Activated naive CD8-positive, alpha-beta T cell treated with anti-CD3 and anti-CD28 coated beads, Interleukin-2, amount 10 ng/mL, durations not matched to agents 7 days and 5 days (primary cell): ENCODE data around the gene MYDGF. TPM values are rescaled to one million over a fixed set of nuclear protein-coding genes. Genes with fewer than 3 reads are reported as not detected.
"Not testable (repeated sequence)": the region's sequence is repeated elsewhere in the genome, so short reads cannot be mapped to it uniquely, and the experiment has no call there.

ENCODE experiments used
- ATAC-seq: fragments of 150-1000 bp; cut with Tn5 transposase; one replicate; pipeline ENCODE4 v1.10.0; 2021; ENCODE audit warnings: low read depth, moderate library complexity
- POLR2A ChIA-PET: fragments of 350-600 bp; sonication (Branson Sonifier 250); formaldehyde crosslinking; loops from one replicate; lab custom pipeline; 2021; ENCODE audit warnings: antibody characterized with exemption; lab: Charles Lee
- DNase-seq: peaks from one replicate; pipeline ENCODE4 v3.0.0; 2021
- H3K27ac Mint-ChIP-seq: one replicate; pipeline ENCODE4 v1.8.0; 2022; ENCODE audit warnings: mild to moderate bottlenecking, mixed read lengths
- H3K27me3 Mint-ChIP-seq: one replicate; pipeline ENCODE4 v1.8.0; 2022; ENCODE audit warnings: mild to moderate bottlenecking, moderate library complexity, mixed read lengths
- H3K36me3 Mint-ChIP-seq: one replicate; pipeline ENCODE4 v1.8.0; 2021; ENCODE audit warnings: mild to moderate bottlenecking, mixed read lengths
- H3K4me1 Mint-ChIP-seq: one replicate; pipeline ENCODE4 v1.8.0; 2021; ENCODE audit warnings: mixed read lengths
- H3K4me3 Mint-ChIP-seq: one replicate; pipeline ENCODE4 v1.8.0; 2022; ENCODE audit warnings: mild to moderate bottlenecking, moderate library complexity, mixed read lengths
- H3K9me3 Mint-ChIP-seq: one replicate; pipeline ENCODE4 v1.8.0; 2021; ENCODE audit warnings: mixed read lengths
- total RNA-seq, 2 experiments: library from RNA; stranded (reverse); gene quantifications; one replicate each; pipeline ENCODE4 v1.2.3, GENCODE V29; 2021

Gene MYDGF
- total RNA-seq, result 10 to 100 TPM; 33.3 to 34.8 TPM

- peak; percentile 95 for DNase-seq
- Mint-ChIP-seq H3K27me3 (no peaks in the 10 kb centered on the region), H3K4me3 (peak within 1 kb of the TSS; percentile 88), H3K9me3 (no peaks in the 10 kb centered on the region), H3K36me3 (peaks cover 3% of the 10 kb centered on the region), H3K4me1 (peaks cover 10% of the 10 kb centered on the region), H3K27ac (peak within 1 kb of the TSS; percentile 77)
- peak; percentile 97 for ATAC-seq
- POLR2A ChIA-PET, result no interaction called here
Observed at GRCh38 chr19:4669723-4670480, at the start of gene MYDGF. Gene MYDGF (minus strand): TSS chr19:4670342. CDS start chr19:4670334, 8 bp downstream.

- ATAC-seq (no peak), DNase-seq (no peak)
- Mint-ChIP-seq H3K36me3 (peaks cover 18% of the 10 kb centered on the region), H3K9me3 (no peaks in the 10 kb centered on the region), H3K4me1 (peaks cover 19% of the 10 kb centered on the region), H3K27ac (no peak overlapping the region), H3K27me3 (peaks cover 2% of the 10 kb centered on the region), H3K4me3 (no peak overlapping the region)
- POLR2A ChIA-PET, result no interaction called here
Observed at GRCh38 chr19:4719499-4719866, 49.3 kb upstream of the MYDGF start.

GRCh38 chr19:4717966-4718701 is 48.0 kb upstream of the MYDGF start:
- Mint-ChIP-seq H3K4me1 (peaks cover 14% of the 10 kb centered on the region), H3K36me3 (peaks cover 18% of the 10 kb centered on the region), H3K27me3 (no peaks in the 10 kb centered on the region), H3K4me3 (no peak overlapping the region), H3K9me3 (no peaks in the 10 kb centered on the region), H3K27ac (no peak overlapping the region)
- ATAC-seq, result no peak
- POLR2A ChIA-PET, result no interaction called here
- no peak for DNase-seq

- POLR2A ChIA-PET, result interaction anchor here (0.6 kb wide), 2 partner anchors 51 to 223 kb away, joined by 5 to 9 read pairs; no protein-coding TSS in a partner anchor
- Mint-ChIP-seq H3K4me1 (peaks cover 12% of the 10 kb centered on the region), H3K27me3 (no peaks in the 10 kb centered on the region), H3K27ac (no peak overlapping the region), H3K4me3 (no peak overlapping the region), H3K36me3 (peaks cover 16% of the 10 kb centered on the region), H3K9me3 (no peaks in the 10 kb centered on the region)
- ATAC-seq, result no peak
- no peak for DNase-seq
Observed at GRCh38 chr19:4717191-4717965, 47.2 kb upstream of the MYDGF start.

GRCh38 chr19:4715529-4716221 is 45.5 kb upstream of the MYDGF start:
- no peak overlapping the region for H3K4me3 Mint-ChIP-seq
- no peaks in the 10 kb centered on the region for H3K9me3 Mint-ChIP-seq
- DNase-seq, result no peak
- ATAC-seq, result no peak
- POLR2A ChIA-PET, result no interaction called here
- H3K4me1 Mint-ChIP-seq, result peaks cover 3% of the 10 kb centered on the region
- no peak overlapping the region for H3K27ac Mint-ChIP-seq
- H3K36me3 Mint-ChIP-seq, result peaks cover 17% of the 10 kb centered on the region
- H3K27me3 Mint-ChIP-seq, result no peaks in the 10 kb centered on the region

GRCh38 chr19:4715178-4715528 is 45.0 kb upstream of the MYDGF start:
- ATAC-seq, H3K4me1 Mint-ChIP-seq, POLR2A ChIA-PET, H3K27me3 Mint-ChIP-seq, DNase-seq, H3K9me3 Mint-ChIP-seq, H3K27ac Mint-ChIP-seq, H3K4me3 Mint-ChIP-seq: not testable (repeated sequence)
- H3K36me3 Mint-ChIP-seq, result peaks cover 12% of the 10 kb centered on the region

GRCh38 chr19:4714016-4714415 is 43.9 kb upstream of the MYDGF start:
- Mint-ChIP-seq H3K36me3 (peaks cover 17% of the 10 kb centered on the region), H3K4me3 (no peak overlapping the region), H3K27me3 (no peaks in the 10 kb centered on the region), H3K4me1 (peaks cover 5% of the 10 kb centered on the region), H3K27ac (no peak overlapping the region), H3K9me3 (no peaks in the 10 kb centered on the region)
- POLR2A ChIA-PET, result no interaction called here
- DNase-seq (no peak), ATAC-seq (no peak)

GRCh38 chr19:4713384-4713951 is 43.3 kb upstream of the MYDGF start:
- DNase-seq (no peak), ATAC-seq (no peak)
- Mint-ChIP-seq H3K27ac (no peak overlapping the region), H3K4me1 (peaks cover 6% of the 10 kb centered on the region), H3K27me3 (no peaks in the 10 kb centered on the region), H3K36me3 (peaks cover 13% of the 10 kb centered on the region), H3K4me3 (no peak overlapping the region), H3K9me3 (no peaks in the 10 kb centered on the region)
- POLR2A ChIA-PET, result no interaction called here

- ATAC-seq, result no peak
- no peak overlapping the region for H3K4me3 Mint-ChIP-seq
- H3K4me1 Mint-ChIP-seq, result peaks cover 6% of the 10 kb centered on the region
- H3K27me3 Mint-ChIP-seq, result no peaks in the 10 kb centered on the region
- POLR2A ChIA-PET, result no interaction called here
- H3K9me3 Mint-ChIP-seq, result no peaks in the 10 kb centered on the region
- DNase-seq, result no peak
- H3K36me3 Mint-ChIP-seq, result peaks cover 13% of the 10 kb centered on the region
- no peak overlapping the region for H3K27ac Mint-ChIP-seq
Observed at GRCh38 chr19:4712771-4713170, 42.6 kb upstream of the MYDGF start.

GRCh38 chr19:4711211-4711610 is 41.1 kb upstream of the MYDGF start:
- H3K9me3 Mint-ChIP-seq, result no peaks in the 10 kb centered on the region
- peaks cover 13% of the 10 kb centered on the region for H3K36me3 Mint-ChIP-seq
- no peaks in the 10 kb centered on the region for H3K27me3 Mint-ChIP-seq
- no peak overlapping the region for H3K27ac Mint-ChIP-seq
- POLR2A ChIA-PET, result interaction anchor here (0.7 kb wide), 1 partner anchor 11 kb away, joined by 8 read pairs; no protein-coding TSS in a partner anchor
- H3K4me1 Mint-ChIP-seq, result peaks cover 6% of the 10 kb centered on the region
- no peak overlapping the region for H3K4me3 Mint-ChIP-seq
- ATAC-seq (no peak), DNase-seq (no peak)

- ATAC-seq, result no peak
Observed at GRCh38 chr19:4710281-4710600, 40.1 kb upstream of the MYDGF start.

GRCh38 chr19:4709440-4710280 is 39.5 kb upstream of the MYDGF start:
- DNase-seq (no peak), ATAC-seq (no peak)
- H3K4me3 Mint-ChIP-seq, result no peak overlapping the region

More at GRCh38 chr19:4710281-4710600, 40.1 kb upstream of the MYDGF start:
- no peak for DNase-seq
- Mint-ChIP-seq H3K4me1 (peaks cover 6% of the 10 kb centered on the region), H3K27ac (no peak overlapping the region), H3K36me3 (peaks cover 13% of the 10 kb centered on the region), H3K9me3 (no peaks in the 10 kb centered on the region), H3K27me3 (no peaks in the 10 kb centered on the region), H3K4me3 (no peak overlapping the region)
- POLR2A ChIA-PET, result interaction anchor here (0.6 kb wide), 1 partner anchor 44 kb away, joined by 3 read pairs; no protein-coding TSS in a partner anchor

More at GRCh38 chr19:4709440-4710280, 39.5 kb upstream of the MYDGF start:
- POLR2A ChIA-PET, result interaction anchor here (0.6 kb wide), 1 partner anchor 44 kb away, joined by 3 read pairs; no protein-coding TSS in a partner anchor
- Mint-ChIP-seq H3K36me3 (peaks cover 12% of the 10 kb centered on the region), H3K9me3 (no peaks in the 10 kb centered on the region), H3K4me1 (peaks cover 6% of the 10 kb centered on the region), H3K27me3 (no peaks in the 10 kb centered on the region), H3K27ac (peak overlapping the region; percentile 58)
